Fibroblast of mammary gland (primary cell): ENCODE data around the gene TRMT2A.

Source experiments
- DNase-seq: peaks from one replicate; pipeline ENCODE4 v3.0.0-alpha.2; 2010; ENCODE audit warnings: low read depth
- H3K4me3 ChIP-seq: 2 replicates; pipeline ENCODE4 v1.5.1; 2011; ENCODE audit warnings: low read depth, mild to moderate bottlenecking, low read length, moderate library complexity; ENCODE audit not compliant: control insufficient read depth
- CTCF ChIP-seq: conservative IDR thresholded peaks from 2 replicates; pipeline ENCODE4 v1.5.1; 2011; ENCODE audit warnings: low read depth, low read length, inconsistent platforms; ENCODE audit not compliant: control insufficient read depth, insufficient read depth

The TRMT2A gene

GRCh38 chr22:20102203-20102780, 14.7 kb downstream of the TRMT2A start:
- DNase-seq: no peak
- H3K4me3 ChIP-seq: no peak overlapping the region
- no peak for TF ChIP-seq CTCF

- DNase-seq: no peak
- no peak for TF ChIP-seq CTCF
- no peak overlapping the region for H3K4me3 ChIP-seq
Observed at GRCh38 chr22:20101638-20102037, 15.4 kb downstream of the TRMT2A start.

- no peak overlapping the region for H3K4me3 ChIP-seq
- no peak for TF ChIP-seq CTCF
- DNase-seq: no peak
Observed at GRCh38 chr22:20099099-20099711, 17.8 kb downstream of the TRMT2A start.

- no peak for TF ChIP-seq CTCF
- no peak overlapping the region for H3K4me3 ChIP-seq
- DNase-seq: no peak
Observed at GRCh38 chr22:20096574-20097420, 20.2 kb downstream of the TRMT2A start.

GRCh38 chr22:20095521-20095920, 21.5 kb downstream of the TRMT2A start:
- TF ChIP-seq CTCF: no peak
- no peak overlapping the region for H3K4me3 ChIP-seq
- no peak for DNase-seq

- H3K4me3 ChIP-seq: no peak overlapping the region
- DNase-seq: no peak
- TF ChIP-seq CTCF: no peak
Observed at GRCh38 chr22:20094197-20094807, 22.7 kb downstream of the TRMT2A start.
